GM06990 (cell line): ENCODE results near the gene C1orf94.

Experiments used
- DNase-seq: peaks from one replicate; pipeline ENCODE4 v3.0.0-alpha.2; 2011; ENCODE audit not compliant: insufficient read length; ENCODE audit errors: extremely low read depth
- H3K27me3 ChIP-seq: replicated peaks from 2 replicates; pipeline ENCODE4 v1.6.0; 2011; ENCODE audit warnings: low read length; ENCODE audit not compliant: control insufficient read depth, insufficient read depth
- H3K36me3 ChIP-seq: 2 replicates; pipeline ENCODE4 v1.5.1; 2011; ENCODE audit warnings: low read length; ENCODE audit not compliant: control insufficient read depth, insufficient read depth
- H3K4me3 ChIP-seq: replicated peaks from 2 replicates; pipeline ENCODE4 v1.5.1; 2011; ENCODE audit warnings: low read depth, mild to moderate bottlenecking, control low read depth, low read length
- CTCF ChIP-seq: IDR thresholded peaks from 2 replicates; pipeline ENCODE4 v1.5.1; 2011; ENCODE audit warnings: low read length, control low read depth, mild to moderate bottlenecking, inconsistent platforms; ENCODE audit not compliant: insufficient read depth, poor library complexity, severe bottlenecking

C1orf94 gene

DNA sequence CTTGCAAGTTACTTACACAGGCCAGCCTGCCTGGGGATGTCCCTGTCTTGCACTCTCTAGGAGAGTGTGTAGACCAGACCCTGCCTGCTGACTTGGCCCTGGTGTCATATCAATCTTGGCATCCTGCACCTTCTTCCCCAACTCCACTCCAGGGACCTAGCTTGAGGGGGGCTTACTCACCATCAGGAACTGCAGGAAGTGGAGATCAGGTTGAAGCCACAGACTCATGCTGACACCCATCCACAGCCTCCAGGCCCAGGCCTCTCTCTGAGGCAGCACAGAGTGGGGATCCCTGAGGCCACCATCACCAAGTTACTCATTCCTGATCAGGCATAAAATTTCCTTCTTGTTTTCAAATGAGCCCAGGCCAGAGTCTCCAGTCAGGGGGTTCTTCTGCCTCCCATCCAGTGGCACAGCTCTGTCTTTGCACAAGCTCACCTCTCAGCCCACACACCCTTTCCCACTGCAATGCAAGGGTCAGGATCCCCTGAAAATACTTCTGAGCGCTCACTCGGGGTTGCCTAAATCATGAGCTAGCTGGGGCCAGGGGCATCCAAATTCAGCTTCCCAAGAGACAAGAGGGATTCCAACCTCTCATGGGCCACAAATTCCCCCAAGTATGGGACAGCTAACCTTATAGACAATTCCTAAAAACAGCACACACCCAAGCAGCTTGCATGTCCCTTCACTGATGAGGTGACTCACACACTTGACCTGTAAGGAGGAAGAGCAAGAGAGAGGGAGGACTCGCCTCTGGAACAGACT, 45.1 kb upstream of the C1orf94 start:
- Histone ChIP-seq H3K36me3 (no peaks in the 10 kb centered on the region), H3K27me3 (no peaks in the 10 kb centered on the region; the same call in 1 of the 2 replicates), H3K4me3 (no peak overlapping the region)
- no peak for TF ChIP-seq CTCF
- DNase-seq: no peak

- no peak for TF ChIP-seq CTCF
- no peak for DNase-seq
- Histone ChIP-seq H3K27me3 (no peaks in the 10 kb centered on the region; the same call in 1 of the 2 replicates), H3K36me3 (no peaks in the 10 kb centered on the region), H3K4me3 (no peak overlapping the region)
Observed at GRCh38 chr1:34132161-34132420, 44.6 kb upstream of the C1orf94 start.

DNA sequence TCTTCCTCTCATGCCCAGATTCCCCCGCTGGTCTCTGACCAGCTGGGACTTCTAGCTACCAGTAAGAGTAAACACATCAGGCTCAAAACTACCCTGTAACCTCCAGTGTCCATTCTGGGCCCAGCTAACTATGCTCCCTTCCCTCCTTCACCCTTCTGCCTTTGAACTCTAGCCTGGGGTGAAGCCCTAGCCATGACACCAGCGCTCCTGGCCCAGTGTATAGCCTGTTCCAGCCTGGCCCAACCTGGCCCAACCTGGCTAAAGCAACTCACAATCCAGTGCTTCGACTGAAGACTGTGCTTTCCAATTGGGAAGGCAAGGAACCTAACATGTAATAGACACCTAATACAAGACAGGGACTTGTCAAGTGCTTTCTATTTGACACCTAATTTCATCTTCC, 39.3 kb upstream of the C1orf94 start:
- TF ChIP-seq CTCF: no peak

DNA sequence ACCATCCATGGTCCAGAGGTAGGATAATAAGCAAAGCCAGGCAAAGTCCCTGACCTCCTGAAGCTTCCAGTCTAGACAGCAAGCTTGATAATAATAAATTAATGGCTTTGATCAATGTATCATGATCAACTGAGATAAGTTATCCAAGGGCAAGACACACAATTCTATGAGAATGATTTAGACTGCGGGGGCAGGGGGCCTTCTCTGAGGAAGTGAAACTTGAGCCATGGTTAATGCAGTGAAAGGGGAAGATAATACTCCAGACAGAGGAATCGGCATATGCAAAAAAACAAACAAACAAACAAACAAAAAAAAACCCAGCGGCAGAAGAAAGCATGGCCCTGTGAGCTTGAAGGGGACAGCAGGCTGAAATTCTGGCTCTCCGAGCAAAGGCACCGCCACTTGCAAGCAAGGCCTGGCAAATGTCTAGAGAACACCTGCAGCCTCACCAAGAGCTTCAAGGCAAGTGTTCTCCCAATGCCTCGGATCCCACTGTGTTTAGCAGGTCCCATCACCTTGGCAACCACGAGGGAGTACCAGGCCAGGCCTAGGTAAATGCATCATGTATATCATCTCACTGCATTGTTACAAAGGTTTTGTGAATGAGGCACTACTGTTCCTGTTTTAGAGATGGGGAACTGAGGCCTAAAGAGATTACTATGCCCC, 36.6 kb upstream of the C1orf94 start:
- no peak for TF ChIP-seq CTCF
- no peak for DNase-seq
- H3K27me3 ChIP-seq: no peaks in the 10 kb centered on the region

More for the DNA sequence above, 39.3 kb upstream of the C1orf94 start:
- Histone ChIP-seq H3K4me3 (no peak overlapping the region), H3K27me3 (no peaks in the 10 kb centered on the region), H3K36me3 (no peaks in the 10 kb centered on the region)
- DNase-seq: no peak

DNA sequence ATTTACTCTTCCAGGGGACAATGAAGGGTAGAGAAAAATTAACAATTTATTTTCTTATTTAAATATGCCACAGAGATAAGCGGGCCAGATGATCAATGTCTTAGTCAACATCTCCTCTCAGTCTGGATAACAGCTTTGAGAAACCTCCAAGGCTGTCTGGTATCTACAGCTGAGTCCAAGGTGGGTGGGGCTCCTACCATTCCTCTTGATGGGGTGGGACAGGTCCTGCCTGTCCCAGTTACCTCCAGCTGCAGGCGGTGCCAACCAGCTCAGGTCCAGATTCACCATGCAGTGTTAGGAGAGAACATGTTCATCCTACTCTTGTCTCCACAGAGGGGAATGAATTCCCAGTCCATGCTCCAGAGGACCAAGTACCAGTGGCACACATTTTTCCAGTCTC, 32.7 kb upstream of the C1orf94 start:
- Histone ChIP-seq H3K27me3 (no peaks in the 10 kb centered on the region), H3K36me3 (no peaks in the 10 kb centered on the region), H3K4me3 (no peak overlapping the region)
- TF ChIP-seq CTCF: no peak
- DNase-seq: no peak

More for the DNA sequence above, 36.6 kb upstream of the C1orf94 start:
- H3K4me3 ChIP-seq: no peak overlapping the region
- H3K36me3 ChIP-seq: no peaks in the 10 kb centered on the region
